Measurements from ENCODE around the gene PPM1M.

Gene PPM1M

GRCh38 chr3:52217409-52217805 lies 28.2 kb upstream of the PPM1M start:
- H3K79me1 ChIP-seq (ENCODE audit: low read length): peaks cover 8% of the 10 kb centered on the region
- H2AK5ac ChIP-seq (ENCODE audit: low read length): no peak overlapping the region
- no CpG with 5 or more reads among the region's 10 CpGs for WGBS (ENCODE audit: extremely low coverage, insufficient coverage, insufficient read length)
- peaks cover 3% of the 10 kb centered on the region for H3K9me3 ChIP-seq (ENCODE audit: insufficient read depth, low read depth, low read length)
- no peak overlapping the region for H3K23ac ChIP-seq (ENCODE audit: low read length)
- no peak for DNase-seq
- no peak overlapping the region for H3K4me3 ChIP-seq (ENCODE audit: low read depth, low read length)
- no peaks in the 10 kb centered on the region for H3K27me3 ChIP-seq (ENCODE audit: insufficient read depth, low read length)
- no peak overlapping the region for H3K9ac ChIP-seq (ENCODE audit: low read length)
- H2AFZ ChIP-seq (ENCODE audit: insufficient read depth, low read length, poor library complexity): no peak overlapping the region
- peaks cover 25 to 27% of the 10 kb centered on the region in 2 experiments for H3K36me3 ChIP-seq (ENCODE audit: control insufficient read depth in 1 of 2, insufficient read depth in 2 of 2, low read length in 2 of 2)
- peak overlapping the region; percentile 16 for H4K8ac ChIP-seq (ENCODE audit: low read depth, low read length)
- no peak overlapping the region for H4K91ac ChIP-seq (ENCODE audit: low read depth, low read length)
- H3K27ac ChIP-seq (ENCODE audit: low read depth, low read length): peak overlapping the region; percentile 34
- H4K12ac ChIP-seq (ENCODE audit: low read depth, low read length): no peak overlapping the region
- H2BK120ac ChIP-seq (ENCODE audit: insufficient read depth, low read length, poor library complexity): no peak overlapping the region
- H3K4me1 ChIP-seq (ENCODE audit: control insufficient read depth in 1 of 2, insufficient read depth in 2 of 2, low read length in 2 of 2): peaks cover 22 to 37% of the 10 kb centered on the region in 2 experiments
- H3K4me2 ChIP-seq (ENCODE audit: low read length): no peak overlapping the region
- H3K4ac ChIP-seq (ENCODE audit: low read depth, low read length): no peak overlapping the region
- H2BK12ac ChIP-seq (ENCODE audit: low read length): peak overlapping the region; percentile 47
- no peak overlapping the region for H2BK5ac ChIP-seq (ENCODE audit: low read depth, low read length, poor library complexity)
- H3K79me2 ChIP-seq (ENCODE audit: control insufficient read depth, insufficient read depth, low read length, poor library complexity): no peaks in the 10 kb centered on the region
- H3K14ac ChIP-seq (ENCODE audit: low read length): no peak overlapping the region
- H3K18ac ChIP-seq (ENCODE audit: low read length): peak overlapping the region; percentile 46

GRCh38 chr3:52218026-52218425 lies 27.5 kb upstream of the PPM1M start:
- no peak overlapping the region for H3K9ac ChIP-seq (ENCODE audit: low read length)
- WGBS (ENCODE audit: extremely low coverage, insufficient coverage, insufficient read length): no CpG with 5 or more reads among the region's 3 CpGs

GRCh38 chr3:52218454-52218853 lies 27.1 kb upstream of the PPM1M start:
- no peaks in the 10 kb centered on the region for H3K79me2 ChIP-seq (ENCODE audit: control insufficient read depth, insufficient read depth, low read length, poor library complexity)
- H2BK12ac ChIP-seq (ENCODE audit: low read length): peak overlapping the region; percentile 51
- H3K14ac ChIP-seq (ENCODE audit: low read length): peak overlapping the region; percentile 36
- peaks cover 22 to 37% of the 10 kb centered on the region in 2 experiments for H3K4me1 ChIP-seq (ENCODE audit: control insufficient read depth in 1 of 2, insufficient read depth in 2 of 2, low read length in 2 of 2)
- H3K23ac ChIP-seq (ENCODE audit: low read length): no peak overlapping the region
- H4K8ac ChIP-seq (ENCODE audit: low read depth, low read length): peak overlapping the region; percentile 18
- peak overlapping the region; percentile 51 for H3K18ac ChIP-seq (ENCODE audit: low read length)
- H3K9ac ChIP-seq (ENCODE audit: low read length): no peak overlapping the region
- peak overlapping the region; percentile 71 for H3K27ac ChIP-seq (ENCODE audit: low read depth, low read length)
- peak overlapping the region; percentile 50 for H2AK5ac ChIP-seq (ENCODE audit: low read length)
- peak overlapping the region; percentile 67 for H2BK120ac ChIP-seq (ENCODE audit: insufficient read depth, low read length, poor library complexity)
- H2AFZ ChIP-seq (ENCODE audit: insufficient read depth, low read length, poor library complexity): peak overlapping the region; percentile 24
- no peaks in the 10 kb centered on the region for H3K27me3 ChIP-seq (ENCODE audit: insufficient read depth, low read length)
- WGBS (ENCODE audit: extremely low coverage, insufficient coverage, insufficient read length): no CpG with 5 or more reads among the region's 12 CpGs
- H4K91ac ChIP-seq (ENCODE audit: low read depth, low read length): peak overlapping the region; percentile 79
- no peak for DNase-seq
- H3K4me2 ChIP-seq (ENCODE audit: low read length): no peak overlapping the region
- H3K9me3 ChIP-seq (ENCODE audit: insufficient read depth, low read depth, low read length): peaks cover 3% of the 10 kb centered on the region
- H3K79me1 ChIP-seq (ENCODE audit: low read length): peaks cover 8% of the 10 kb centered on the region
- no peak overlapping the region for H4K12ac ChIP-seq (ENCODE audit: low read depth, low read length)
- no peak overlapping the region for H3K4me3 ChIP-seq (ENCODE audit: low read depth, low read length)
- H3K4ac ChIP-seq (ENCODE audit: low read depth, low read length): no peak overlapping the region
- H3K36me3 ChIP-seq (ENCODE audit: control insufficient read depth in 1 of 2, insufficient read depth in 2 of 2, low read length in 2 of 2): peaks cover 18 to 20% of the 10 kb centered on the region in 2 experiments
- H2BK5ac ChIP-seq (ENCODE audit: low read depth, low read length, poor library complexity): peak overlapping the region; percentile 47

More at GRCh38 chr3:52218026-52218425, 27.5 kb upstream of the PPM1M start:
- Histone ChIP-seq H4K91ac (ENCODE audit: low read depth, low read length) (peak overlapping the region; percentile 79), H2BK5ac (ENCODE audit: low read depth, low read length, poor library complexity) (peak overlapping the region; percentile 18), H4K12ac (ENCODE audit: low read depth, low read length) (no peak overlapping the region), H2BK120ac (ENCODE audit: insufficient read depth, low read length, poor library complexity) (peak overlapping the region; percentile 6), H3K4me3 (ENCODE audit: low read depth, low read length) (no peak overlapping the region), H2AK5ac (ENCODE audit: low read length) (peak overlapping the region; percentile 34), H3K4ac (ENCODE audit: low read depth, low read length) (peak overlapping the region; percentile 1), H3K79me1 (ENCODE audit: low read length) (peaks cover 8% of the 10 kb centered on the region), H3K14ac (ENCODE audit: low read length) (peak overlapping the region; percentile 36), H3K4me2 (ENCODE audit: low read length) (no peak overlapping the region), H3K23ac (ENCODE audit: low read length) (no peak overlapping the region), H3K18ac (ENCODE audit: low read length) (peak overlapping the region; percentile 5), H3K36me3 (ENCODE audit: control insufficient read depth in 1 of 2, insufficient read depth in 2 of 2, low read length in 2 of 2) (peaks cover 20 to 23% of the 10 kb centered on the region in 2 experiments), H3K27me3 (ENCODE audit: insufficient read depth, low read length) (no peaks in the 10 kb centered on the region), H2BK12ac (ENCODE audit: low read length) (peak overlapping the region; percentile 19), H3K27ac (ENCODE audit: low read depth, low read length) (no peak overlapping the region), H3K9me3 (ENCODE audit: insufficient read depth, low read depth, low read length) (peaks cover 3% of the 10 kb centered on the region), H3K79me2 (ENCODE audit: control insufficient read depth, insufficient read depth, low read length, poor library complexity) (no peaks in the 10 kb centered on the region), H3K4me1 (ENCODE audit: control insufficient read depth in 1 of 2, insufficient read depth in 2 of 2, low read length in 2 of 2) (peaks cover 22 to 37% of the 10 kb centered on the region in 2 experiments), H2AFZ (ENCODE audit: insufficient read depth, low read length, poor library complexity) (no peak overlapping the region), H4K8ac (ENCODE audit: low read depth, low read length) (no peak overlapping the region)
- DNase-seq: no peak

GRCh38 chr3:52218937-52219650 lies 26.5 kb upstream of the PPM1M start:
- H3K79me1 ChIP-seq (ENCODE audit: low read length): peaks cover 8% of the 10 kb centered on the region
- peaks cover 3% of the 10 kb centered on the region for H3K9me3 ChIP-seq (ENCODE audit: insufficient read depth, low read depth, low read length)
- H3K4me2 ChIP-seq (ENCODE audit: low read length): peak overlapping the region; percentile 28
- H3K79me2 ChIP-seq (ENCODE audit: control insufficient read depth, insufficient read depth, low read length, poor library complexity): no peaks in the 10 kb centered on the region
- WGBS (ENCODE audit: extremely low coverage, insufficient coverage, insufficient read length): no CpG with 5 or more reads among the region's 6 CpGs
- peak overlapping the region; percentile 51 for H2BK12ac ChIP-seq (ENCODE audit: low read length)
- peak overlapping the region; percentile 24 for H2AFZ ChIP-seq (ENCODE audit: insufficient read depth, low read length, poor library complexity)
- peak overlapping the region; percentile 36 for H3K14ac ChIP-seq (ENCODE audit: low read length)
- peak overlapping the region; percentile 58 for H2BK5ac ChIP-seq (ENCODE audit: low read depth, low read length, poor library complexity)
- no peak overlapping the region for H4K12ac ChIP-seq (ENCODE audit: low read depth, low read length)
- no peaks in the 10 kb centered on the region for H3K27me3 ChIP-seq (ENCODE audit: insufficient read depth, low read length)
- H2AK5ac ChIP-seq (ENCODE audit: low read length): peak overlapping the region; percentile 50
- H3K27ac ChIP-seq (ENCODE audit: low read depth, low read length): peak overlapping the region; percentile 71
- no peak overlapping the region for H3K4ac ChIP-seq (ENCODE audit: low read depth, low read length)
- no peak overlapping the region for H3K23ac ChIP-seq (ENCODE audit: low read length)
- peak overlapping the region; percentile 15 for H4K8ac ChIP-seq (ENCODE audit: low read depth, low read length)
- H3K9ac ChIP-seq (ENCODE audit: low read length): no peak overlapping the region
- peak overlapping the region; percentile 51 for H3K18ac ChIP-seq (ENCODE audit: low read length)
- H3K4me1 ChIP-seq (ENCODE audit: control insufficient read depth in 1 of 2, insufficient read depth in 2 of 2, low read length in 2 of 2): peaks cover 22 to 37% of the 10 kb centered on the region in 2 experiments
- no peak overlapping the region for H3K4me3 ChIP-seq (ENCODE audit: low read depth, low read length)
- peaks cover 15 to 16% of the 10 kb centered on the region in 2 experiments for H3K36me3 ChIP-seq (ENCODE audit: control insufficient read depth in 1 of 2, insufficient read depth in 2 of 2, low read length in 2 of 2)
- H4K91ac ChIP-seq (ENCODE audit: low read depth, low read length): peak overlapping the region; percentile 79
- H2BK120ac ChIP-seq (ENCODE audit: insufficient read depth, low read length, poor library complexity): peak overlapping the region; percentile 67
- DNase-seq: peak; percentile 86 to 92
